ENCODE data around the gene PHF23.
A peak's percentile ranks its signal among the peaks of the same experiment; 100 is the strongest.

PHF23 gene

GRCh38 chr17:7223375-7223774 lies 15.9 kb downstream of the PHF23 start:
- TF ChIP-seq GATA2 (IDR thresholded peaks at IDR 0.05; ENCODE audit: low read depth, low read length) (peak; percentile 36; the same call in 1 of the 2 replicates), GATA3 (IDR thresholded peaks at IDR 0.05; ENCODE audit: low read depth, low read length) (no peak)

- TF ChIP-seq GATA3 (IDR thresholded peaks at IDR 0.05; ENCODE audit: low read depth, low read length) (no peak), GATA2 (IDR thresholded peaks at IDR 0.05; ENCODE audit: low read depth, low read length) (no peak)
Observed at GRCh38 chr17:7222972-7223292, 16.3 kb downstream of the PHF23 start.

DNA sequence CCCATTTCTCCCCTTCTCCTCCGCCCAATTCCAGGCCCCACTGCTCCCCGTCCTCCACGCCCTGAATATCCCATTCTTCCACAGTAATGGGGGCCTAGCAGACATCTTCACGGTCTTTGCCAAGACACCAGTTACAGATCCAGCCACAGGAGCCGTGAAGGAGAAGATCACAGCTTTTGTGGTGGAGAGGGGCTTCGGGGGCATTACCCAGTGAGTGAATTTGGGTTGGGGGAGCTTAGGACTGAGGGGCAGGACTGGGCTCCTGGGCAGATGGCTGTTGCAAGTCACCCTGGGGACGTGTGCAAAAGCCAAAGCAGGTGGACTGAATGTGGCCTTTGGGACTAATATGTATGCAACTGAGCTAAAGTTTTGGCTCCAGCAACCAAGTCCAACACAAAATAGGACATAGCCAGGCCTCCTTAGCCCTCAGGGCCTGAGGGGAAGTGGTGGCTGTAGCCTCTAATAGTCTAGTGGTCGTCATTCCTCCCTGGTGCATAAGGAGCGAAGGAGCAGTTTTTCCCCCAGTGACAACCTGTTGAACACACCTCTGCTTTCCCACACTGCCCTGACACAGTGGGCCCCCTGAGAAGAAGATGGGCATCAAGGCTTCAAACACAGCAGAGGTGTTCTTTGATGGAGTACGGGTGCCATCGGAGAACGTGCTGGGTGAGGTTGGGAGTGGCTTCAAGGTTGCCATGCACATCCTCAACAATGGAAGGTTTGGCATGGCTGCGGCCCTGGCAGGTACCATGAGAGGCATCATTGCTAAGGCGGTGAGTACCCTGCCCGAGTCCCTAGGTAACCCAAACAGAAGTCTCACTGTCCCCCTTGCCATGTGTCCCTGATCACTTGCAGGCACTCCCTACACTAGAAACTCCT lies 16.9 kb downstream of the PHF23 start:
- TF ChIP-seq GATA3 (IDR thresholded peaks at IDR 0.05; ENCODE audit: low read depth, low read length) = no peak
- no peak for TF ChIP-seq GATA2 (IDR thresholded peaks at IDR 0.05; ENCODE audit: low read depth, low read length)

DNA sequence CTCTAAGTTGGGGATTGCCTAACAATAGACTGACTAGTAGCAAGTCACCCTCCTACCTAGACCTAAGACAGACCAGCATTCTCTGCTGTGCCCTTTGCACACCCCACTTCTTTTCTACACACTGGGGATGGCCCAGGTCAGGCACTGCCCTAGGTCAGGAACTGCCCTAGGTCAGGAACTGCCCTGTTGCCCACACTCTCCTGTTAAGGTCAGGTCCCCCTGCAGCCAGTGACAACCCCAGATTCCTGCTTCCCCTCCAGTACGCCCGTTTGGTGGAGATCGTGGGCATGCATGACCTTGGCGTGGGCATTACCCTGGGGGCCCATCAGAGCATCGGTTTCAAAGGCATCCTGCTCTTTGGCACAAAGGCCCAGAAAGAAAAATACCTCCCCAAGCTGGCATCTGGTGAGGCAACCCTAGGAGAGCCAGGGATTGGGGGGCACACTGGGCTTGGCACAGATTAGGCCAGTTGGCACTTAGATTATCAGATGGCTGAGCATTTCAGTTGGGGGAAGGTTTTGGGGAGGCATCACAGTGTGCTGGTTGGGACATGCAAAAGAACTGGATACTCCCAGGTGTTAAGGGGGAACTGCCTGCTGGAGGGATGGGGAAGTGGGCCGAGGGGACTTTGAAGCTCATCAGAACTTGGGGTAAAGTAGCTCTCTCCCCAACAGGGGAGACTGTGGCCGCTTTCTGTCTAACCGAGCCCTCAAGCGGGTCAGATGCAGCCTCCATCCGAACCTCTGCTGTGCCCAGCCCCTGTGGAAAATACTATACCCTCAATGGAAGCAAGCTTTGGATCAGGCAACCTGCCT lies 17.8 kb downstream of the PHF23 start:
- TF ChIP-seq GATA3 (IDR thresholded peaks at IDR 0.05; ENCODE audit: low read depth, low read length) (no peak), GATA2 (IDR thresholded peaks at IDR 0.05; ENCODE audit: low read depth, low read length) (no peak)

DNA sequence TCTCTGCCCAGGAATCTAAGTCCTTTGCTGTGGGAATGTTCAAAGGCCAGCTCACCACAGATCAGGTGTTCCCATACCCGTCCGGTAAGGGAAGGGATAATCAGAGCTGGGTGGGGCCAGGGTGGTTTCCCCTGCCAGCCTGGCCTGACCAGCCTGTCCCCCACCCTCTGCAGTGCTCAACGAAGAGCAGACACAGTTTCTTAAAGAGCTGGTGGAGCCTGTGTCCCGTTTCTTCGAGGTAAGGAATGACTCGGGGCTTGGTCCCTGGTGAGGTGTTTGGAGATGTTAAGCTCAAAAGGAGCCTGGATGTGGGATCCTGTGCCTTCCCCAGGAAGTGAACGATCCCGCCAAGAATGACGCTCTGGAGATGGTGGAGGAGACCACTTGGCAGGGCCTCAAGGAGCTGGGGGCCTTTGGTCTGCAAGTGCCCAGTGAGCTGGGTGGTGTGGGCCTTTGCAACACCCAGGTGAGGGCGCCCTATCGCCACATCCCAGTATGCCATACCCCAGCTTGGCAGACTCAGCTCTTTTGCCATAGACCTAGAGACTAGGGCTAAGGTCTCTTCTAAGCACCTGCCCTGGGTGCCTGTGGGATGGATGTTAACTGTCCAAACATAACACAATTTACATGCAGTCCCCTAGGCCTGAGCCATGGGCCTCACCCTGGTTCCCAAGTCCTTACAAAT lies 18.5 kb downstream of the PHF23 start:
- no peak for TF ChIP-seq GATA2 (IDR thresholded peaks at IDR 0.05; ENCODE audit: low read depth, low read length)
- TF ChIP-seq GATA3 (IDR thresholded peaks at IDR 0.05; ENCODE audit: low read depth, low read length) = no peak

DNA sequence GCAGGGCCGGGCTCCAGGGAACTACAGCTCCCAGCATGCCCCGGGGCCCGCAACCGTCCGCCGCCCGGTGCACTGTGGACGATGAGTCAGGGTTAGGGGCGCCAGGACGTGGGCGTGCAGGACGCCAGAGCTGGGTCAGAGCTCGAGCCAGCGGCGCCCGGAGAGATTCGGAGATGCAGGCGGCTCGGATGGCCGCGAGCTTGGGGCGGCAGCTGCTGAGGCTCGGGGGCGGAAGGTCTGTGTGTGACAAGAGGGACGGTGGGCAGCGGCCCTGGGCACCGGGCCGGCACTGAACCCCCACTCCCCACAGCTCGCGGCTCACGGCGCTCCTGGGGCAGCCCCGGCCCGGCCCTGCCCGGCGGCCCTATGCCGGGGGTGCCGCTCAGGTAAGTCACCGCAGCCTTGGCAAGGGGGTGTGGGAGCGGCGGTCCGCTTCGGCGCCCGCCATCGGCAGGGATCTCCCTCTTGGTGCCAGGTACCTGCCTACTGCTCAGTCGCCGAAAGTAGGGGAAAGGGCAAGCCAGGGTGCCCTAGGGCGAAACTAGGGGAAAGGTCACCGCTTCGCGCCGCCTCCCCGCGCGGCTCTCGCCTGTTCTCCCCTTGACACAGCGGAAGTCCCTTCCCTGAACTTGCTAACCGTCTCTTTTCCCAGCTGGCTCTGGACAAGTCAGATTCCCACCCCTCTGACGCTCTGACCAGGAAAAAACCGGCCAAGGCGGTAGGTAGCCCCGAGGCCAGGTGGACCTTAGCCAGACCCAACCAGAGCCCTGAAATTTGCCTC lies 19.3 kb downstream of the PHF23 start, which contains the start of the genes ACADVL and DLG4:
ACADVL (plus strand) TSS at position 127 of the 781 bp plus-strand sequence; CDS start at position 174, 47 bp downstream.
DLG4 (minus strand) TSS at position 25 of the 781 bp plus-strand sequence.
- no peak for TF ChIP-seq GATA3 (IDR thresholded peaks at IDR 0.05; ENCODE audit: low read depth, low read length)
- TF ChIP-seq GATA2 (IDR thresholded peaks at IDR 0.05; ENCODE audit: low read depth, low read length) = no peak

- TF ChIP-seq GATA3 (IDR thresholded peaks at IDR 0.05; ENCODE audit: low read depth, low read length) (no peak), GATA2 (IDR thresholded peaks at IDR 0.05; ENCODE audit: low read depth, low read length) (no peak)
Observed at GRCh38 chr17:7219229-7219811, 19.9 kb downstream of the PHF23 start.

DNA sequence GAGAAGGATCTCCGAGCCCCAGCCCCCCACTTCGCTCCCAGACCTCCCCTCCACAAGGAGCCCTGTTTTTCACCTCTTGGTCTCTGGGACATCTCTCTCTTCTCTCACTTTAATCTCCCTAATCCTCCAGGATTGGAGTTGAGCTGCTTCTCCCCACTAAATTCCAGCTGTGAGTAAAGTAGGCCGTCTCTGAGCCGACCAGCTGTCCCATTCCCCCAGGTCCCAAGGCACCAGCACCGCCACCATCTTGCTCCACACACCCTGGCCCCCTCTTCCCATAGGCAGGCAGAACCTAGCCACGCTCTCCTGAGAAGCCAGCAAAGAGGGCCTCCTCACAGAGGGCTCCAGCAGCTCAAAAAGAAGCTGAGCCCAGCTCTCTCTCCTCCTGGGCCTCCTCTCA lies 20.5 kb downstream of the PHF23 start:
- TF ChIP-seq GATA2 (IDR thresholded peaks at IDR 0.05; ENCODE audit: low read depth, low read length) (no peak), GATA3 (IDR thresholded peaks at IDR 0.05; ENCODE audit: low read depth, low read length) (no peak)

DNA sequence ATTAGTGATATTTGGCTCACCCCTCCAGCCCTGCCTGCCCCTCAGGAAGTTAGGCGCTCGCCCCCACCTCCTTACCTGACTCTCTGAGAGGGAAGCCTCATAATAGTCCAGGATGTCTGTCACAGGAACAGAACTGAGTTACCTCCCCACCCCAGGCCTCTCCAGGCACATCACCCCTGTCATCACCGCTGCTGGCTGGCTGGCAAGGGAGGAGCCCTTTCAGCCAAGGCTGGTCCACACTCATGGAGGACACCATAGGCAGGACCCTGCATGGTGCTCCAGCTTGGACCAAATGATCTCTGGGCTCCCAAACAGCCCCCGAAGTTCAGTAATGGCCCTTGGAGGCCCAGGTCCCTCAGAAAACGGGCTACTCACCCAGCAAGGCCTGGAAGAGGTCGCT lies 21.1 kb downstream of the PHF23 start:
- TF ChIP-seq GATA3 (IDR thresholded peaks at IDR 0.05; ENCODE audit: low read depth, low read length) (no peak), GATA2 (IDR thresholded peaks at IDR 0.05; ENCODE audit: low read depth, low read length) (no peak)

DNA sequence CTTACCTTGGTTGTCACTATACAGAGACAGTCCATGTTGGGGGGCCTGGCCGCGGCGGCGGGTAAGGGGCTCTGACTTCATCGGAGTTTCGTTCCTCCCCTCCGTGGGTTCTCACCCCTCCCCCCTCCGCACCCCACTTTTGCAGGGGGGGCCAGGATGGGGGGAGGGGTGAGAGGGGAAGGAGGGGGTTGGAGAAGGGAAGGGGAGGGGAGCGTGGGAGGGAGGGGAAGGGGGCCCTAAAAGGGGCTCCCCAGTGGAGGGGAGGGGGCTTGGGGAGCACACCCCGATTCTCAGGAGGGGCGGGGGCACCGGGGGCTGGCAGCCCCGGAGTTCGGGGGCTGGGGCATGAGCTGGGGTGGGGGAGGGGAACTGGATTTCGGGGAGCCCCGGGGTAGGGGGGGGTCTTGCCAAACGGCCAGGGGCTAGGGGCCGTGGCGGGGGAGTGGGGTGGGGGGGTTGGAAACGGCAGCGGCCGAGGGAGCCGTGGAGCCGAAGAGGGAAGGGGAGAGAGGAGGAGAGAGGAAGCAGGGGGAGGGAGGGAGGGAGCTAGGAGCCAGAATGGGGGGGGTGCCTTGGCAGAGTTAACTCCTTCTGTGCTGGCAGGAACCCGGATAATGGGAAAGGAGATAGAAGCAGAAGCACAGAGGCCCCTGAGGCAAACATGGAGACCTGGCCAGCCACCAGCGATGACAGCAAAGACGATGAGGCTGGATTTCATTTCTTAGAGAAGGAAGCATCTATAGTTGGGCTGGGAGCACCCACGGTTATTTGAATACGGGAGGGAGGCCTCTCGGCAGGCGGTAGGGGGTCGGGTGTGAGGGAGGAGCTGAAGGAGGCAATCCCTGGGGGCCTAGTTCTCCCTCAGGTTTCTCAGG lies 21.9 kb downstream of the PHF23 start:
- TF ChIP-seq GATA3 (IDR thresholded peaks at IDR 0.05; ENCODE audit: low read depth, low read length) (no peak), GATA2 (IDR thresholded peaks at IDR 0.05; ENCODE audit: low read depth, low read length) (no peak)

DNA sequence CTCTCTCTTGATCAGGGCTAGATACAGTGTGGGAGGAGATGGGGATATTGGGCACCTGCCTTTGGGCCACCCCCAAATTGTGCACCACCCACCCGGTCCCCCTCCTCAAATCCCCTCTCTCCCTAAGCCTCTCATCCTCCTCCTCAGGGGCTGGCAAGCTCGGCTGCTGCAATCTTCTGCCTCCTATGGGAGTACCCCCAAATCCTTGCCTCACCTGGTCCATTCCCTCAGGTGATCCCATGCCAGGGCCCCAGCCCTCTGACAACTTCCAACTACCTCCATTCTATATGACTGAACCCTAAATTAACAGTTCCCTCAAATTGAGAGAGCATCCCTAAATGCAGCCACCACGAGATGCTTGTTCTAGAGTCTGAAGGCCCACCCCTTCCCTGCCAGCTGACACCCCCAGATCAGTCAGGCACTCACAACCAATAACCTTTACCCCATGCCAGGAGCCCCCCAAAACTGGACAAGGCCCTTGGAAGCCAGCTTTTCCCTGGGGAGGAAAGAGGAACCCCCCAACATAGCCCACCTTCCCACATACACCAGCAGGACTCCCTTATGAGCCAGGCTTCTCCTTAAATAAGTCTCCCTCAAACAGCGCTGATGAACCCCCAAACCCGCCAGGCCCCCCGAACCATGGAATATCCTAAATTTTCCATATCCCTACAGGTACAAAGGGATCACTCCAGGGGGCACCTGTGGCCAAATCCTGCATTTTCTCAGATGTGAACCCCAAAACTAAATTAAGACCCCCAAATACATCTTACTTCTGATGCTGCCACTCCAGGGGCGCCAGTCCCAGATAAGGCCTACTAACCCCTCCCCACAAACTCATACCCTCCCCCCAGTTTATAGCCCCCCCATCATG lies 22.8 kb downstream of the PHF23 start:
- TF ChIP-seq GATA3 (IDR thresholded peaks at IDR 0.05; ENCODE audit: low read depth, low read length) = no peak
- TF ChIP-seq GATA2 (IDR thresholded peaks at IDR 0.05; ENCODE audit: low read depth, low read length) = no peak
